NT2/D1 (cell line): ENCODE data around the gene GH2.
"Not testable (repeated sequence)": the region's sequence is repeated elsewhere in the genome, so short reads cannot be mapped to it uniquely, and the experiment has no call there.

Experiments
- DNase-seq: peaks from one replicate; pipeline ENCODE4 v3.0.0-alpha.2; 2011; ENCODE audit warnings: low read depth, low spot score
- H3K27me3 ChIP-seq: 2 replicates; pipeline ENCODE4 v1.6.0; 2011; ENCODE audit warnings: mild to moderate bottlenecking; ENCODE audit not compliant: insufficient read length, insufficient read depth
- H3K36me3 ChIP-seq: 2 replicates; pipeline ENCODE4 v1.6.1; 2011; ENCODE audit warnings: mild to moderate bottlenecking, low read length, mixed read lengths; ENCODE audit not compliant: insufficient read depth, insufficient read length
- H3K4me1 ChIP-seq: 2 replicates; pipeline ENCODE4 v1.5.1; 2011; ENCODE audit not compliant: insufficient read depth, insufficient read length
- H3K4me3 ChIP-seq: 2 replicates; pipeline ENCODE4 v1.5.1; 2011; ENCODE audit warnings: low read depth; ENCODE audit not compliant: insufficient read length
- H3K9ac ChIP-seq: 2 replicates; pipeline ENCODE4 v1.6.0; 2011; ENCODE audit warnings: low read depth; ENCODE audit not compliant: insufficient read length
- H3K9me3 ChIP-seq: 2 replicates; pipeline ENCODE4 v1.5.1; 2011; ENCODE audit warnings: mild to moderate bottlenecking, low read length; ENCODE audit not compliant: insufficient read depth
- SUZ12 ChIP-seq: IDR thresholded peaks from 2 replicates; pipeline ENCODE4 v1.6.1; 2011; ENCODE audit not compliant: insufficient read length, insufficient read depth; ENCODE audit errors: extremely low read depth
- YY1 ChIP-seq: IDR thresholded peaks from 2 replicates; pipeline ENCODE4 v1.6.1; 2011; ENCODE audit not compliant: insufficient read length, insufficient read depth
- ZNF274 ChIP-seq: IDR thresholded peaks from 2 replicates; pipeline ENCODE4 v1.6.1; 2011; ENCODE audit warnings: mild to moderate bottlenecking, low read depth, low read length

Gene GH2

GRCh38 chr17:63880706-63881105 is 1.0 kb downstream of the GH2 start:
- TF ChIP-seq SUZ12 = no peak
- no peak for TF ChIP-seq YY1
- TF ChIP-seq ZNF274 = no peak
- Histone ChIP-seq H3K9me3 (no peaks in the 10 kb centered on the region), H3K36me3 (no peaks in the 10 kb centered on the region), H3K27me3 (no peaks in the 10 kb centered on the region), H3K4me1 (peaks cover 11% of the 10 kb centered on the region), H3K9ac (no peak overlapping the region), H3K4me3 (no peak overlapping the region)
- DNase-seq = no peak

GRCh38 chr17:63878413-63878812 is 3.3 kb downstream of the GH2 start:
- not testable (repeated sequence) for DNase-seq, H3K9ac ChIP-seq, H3K9me3 ChIP-seq, H3K4me3 ChIP-seq, H3K36me3 ChIP-seq, H3K27me3 ChIP-seq
- peaks cover 11% of the 10 kb centered on the region for H3K4me1 ChIP-seq

GRCh38 chr17:63874693-63875092 is 7.1 kb downstream of the GH2 start:
- not testable (repeated sequence) for H3K27me3 ChIP-seq, H3K36me3 ChIP-seq, H3K9ac ChIP-seq, DNase-seq, H3K9me3 ChIP-seq, H3K4me1 ChIP-seq, H3K4me3 ChIP-seq

- not testable (repeated sequence) for DNase-seq, H3K9me3 ChIP-seq, H3K9ac ChIP-seq, H3K4me1 ChIP-seq, H3K4me3 ChIP-seq, H3K36me3 ChIP-seq, H3K27me3 ChIP-seq
Observed at GRCh38 chr17:63874061-63874626, 7.6 kb downstream of the GH2 start.

- not testable (repeated sequence) for H3K9ac ChIP-seq, H3K9me3 ChIP-seq, H3K4me3 ChIP-seq, H3K36me3 ChIP-seq, H3K27me3 ChIP-seq, DNase-seq, H3K4me1 ChIP-seq
Observed at GRCh38 chr17:63873577-63873976, 8.2 kb downstream of the GH2 start, which contains the start of gene CSH2. Gene CSH2 (minus strand): TSS chr17:63873677. CDS start chr17:63873614, 63 bp downstream.

- DNase-seq, H3K9ac ChIP-seq: not testable (repeated sequence)
Observed at GRCh38 chr17:63871646-63872365, 9.9 kb downstream of the GH2 start.

GRCh38 chr17:63870292-63870665 is 11.5 kb downstream of the GH2 start:
- H3K4me3 ChIP-seq, DNase-seq, H3K36me3 ChIP-seq, H3K9ac ChIP-seq, H3K27me3 ChIP-seq, H3K9me3 ChIP-seq, H3K4me1 ChIP-seq: not testable (repeated sequence)

More at GRCh38 chr17:63871646-63872365, 9.9 kb downstream of the GH2 start:
- not testable (repeated sequence) for H3K27me3 ChIP-seq, H3K4me1 ChIP-seq, H3K4me3 ChIP-seq, H3K9me3 ChIP-seq, H3K36me3 ChIP-seq

GRCh38 chr17:63869491-63870291 is 12.1 kb downstream of the GH2 start:
- H3K9me3 ChIP-seq, H3K27me3 ChIP-seq, H3K36me3 ChIP-seq, H3K4me3 ChIP-seq, H3K9ac ChIP-seq, DNase-seq, H3K4me1 ChIP-seq: not testable (repeated sequence)

GRCh38 chr17:63866625-63867024 is 15.1 kb downstream of the GH2 start:
- not testable (repeated sequence) for H3K9me3 ChIP-seq, H3K4me1 ChIP-seq

More at GRCh38 chr17:63866625-63867024, 15.1 kb downstream of the GH2 start:
- not testable (repeated sequence) for DNase-seq, H3K4me3 ChIP-seq, H3K27me3 ChIP-seq, H3K36me3 ChIP-seq, H3K9ac ChIP-seq
